PC-3 (cell line): ENCODE results near the gene GOLM1. TPM values are rescaled to one million over a fixed set of nuclear protein-coding genes. Genes with fewer than 3 reads are reported as not detected.

Source experiments
- ATAC-seq: fragments of 200-7000 bp; cut with Tn5 transposase; 2 replicates; pipeline ENCODE4 v1.9.1; 2020; ENCODE audit warnings: mild to moderate bottlenecking, moderate library complexity
- BruUV-seq: library from RNA; stranded (reverse); fragments of 400-500 nt; replicated peaks from 2 replicates; lab custom pipeline; 2021; lab: Mats Ljungman, UMichigan
- CTCF ChIA-PET: fragments of 300-600 bp; sonication (Branson Sonifier 250); formaldehyde crosslinking; loops from one replicate; lab custom pipeline; 2022; ENCODE audit warnings: antibody characterized with exemption; lab: Charles Lee
- POLR2A ChIA-PET: fragments of 300-600 bp; sonication (Branson Sonifier 250); formaldehyde crosslinking; loops from one replicate; lab custom pipeline; 2022; ENCODE audit warnings: antibody characterized with exemption; ENCODE audit not compliant: unreplicated experiment; lab: Charles Lee
- DNase-seq: peaks from one replicate; pipeline ENCODE4 v3.0.0-alpha.2; 2015
- H2AFZ ChIP-seq: fragments of 300-600 bp; sonication (generic); 2 replicates; pipeline ENCODE4 v1.6.0; 2016; ENCODE audit warnings: antibody characterized with exemption, low read length
- H3F3A ChIP-seq: fragments of 300-600 bp; sonication (generic); one replicate; pipeline ENCODE4 v1.6.0; 2017; ENCODE audit warnings: antibody characterized with exemption, low read length, control low read depth, mild to moderate bottlenecking; ENCODE audit not compliant: unreplicated experiment
- H3K27ac ChIP-seq: fragments of 300-600 bp; sonication (generic); 2 replicates; pipeline ENCODE4 v1.5.1; 2016; ENCODE audit warnings: mild to moderate bottlenecking, low read length
- H3K27me3 ChIP-seq: fragments of 300-600 bp; sonication (generic); 2 replicates; pipeline ENCODE4 v1.6.1; 2016; ENCODE audit warnings: low read length, mixed read lengths
- H3K36me3 ChIP-seq: fragments of 300-600 bp; sonication (generic); 2 replicates; pipeline ENCODE4 v1.6.1; 2016; ENCODE audit warnings: low read depth, mixed run types, low read length, mixed read lengths
- H3K4me1 ChIP-seq: fragments of 300-600 bp; sonication (generic); 2 replicates; pipeline ENCODE4 v1.5.1; 2016; ENCODE audit warnings: low read length; ENCODE audit not compliant: insufficient read depth
- H3K4me2 ChIP-seq: fragments of 300-600 bp; sonication (generic); 2 replicates; pipeline ENCODE4 v1.6.0; 2016; ENCODE audit warnings: low read length
- H3K4me3 ChIP-seq: fragments of 300-600 bp; sonication (generic); 2 replicates; pipeline ENCODE4 v1.5.1; 2016; ENCODE audit warnings: mild to moderate bottlenecking, low read length, mixed read lengths
- H3K79me2 ChIP-seq: fragments of 300-600 bp; sonication (generic); 2 replicates; pipeline ENCODE4 v1.6.1; 2017; ENCODE audit warnings: low read length, mixed read lengths
- H3K9ac ChIP-seq: fragments of 300-600 bp; sonication (generic); 2 replicates; pipeline ENCODE4 v1.6.0; 2016; ENCODE audit warnings: mild to moderate bottlenecking, low read length
- H3K9me2 ChIP-seq: fragments of 300-600 bp; sonication (generic); replicated peaks from 2 replicates; pipeline ENCODE4 v1.6.1; 2016; ENCODE audit warnings: mixed run types, low read length, mixed read lengths
- H3K9me3 ChIP-seq: fragments of 300-600 bp; sonication (generic); 2 replicates; pipeline ENCODE4 v1.6.1; 2016; ENCODE audit warnings: low read length, mixed read lengths
- H4K20me1 ChIP-seq: fragments of 300-600 bp; sonication (generic); 2 replicates; pipeline ENCODE4 v1.6.1; 2016; ENCODE audit warnings: low read length, mixed read lengths
- EZH2 ChIP-seq: fragments of 300-600 bp; sonication (generic); IDR thresholded peaks from one replicate; pipeline ENCODE4 v1.6.1; 2017; ENCODE audit warnings: antibody characterized with exemption, mild to moderate bottlenecking, low read length; ENCODE audit not compliant: unreplicated experiment
- EZH2phosphoT487 ChIP-seq: fragments of 300-600 bp; sonication (generic); IDR thresholded peaks from 2 replicates; pipeline ENCODE4 v1.6.1; 2018; ENCODE audit warnings: mild to moderate bottlenecking, antibody characterized with exemption, low read length, borderline replicate concordance
- intact Hi-C: fragments of 100-400 bp; cut with micrococcal nuclease; formaldehyde crosslinking; loops from 2 replicates; pipeline ENCODE4 v1.9.0; 2023
- total RNA-seq: library from RNA; depleted of rRNA; stranded (reverse); fragments of >200 nt; gene quantifications from 2 replicates; pipeline ENCODE4 v1.2.3, GENCODE V29; 2014
- TF ChIP-seq, protein P1 (sequence below): fragments of 300-600 bp; sonication (generic); conservative IDR thresholded peaks from 2 replicates; pipeline ENCODE4 v1.5.1; 2017; ENCODE audit warnings: antibody characterized with exemption, low read depth, mild to moderate bottlenecking, low read length

The GOLM1 gene
- total RNA-seq, 1 experiment from 2014 or later: 55.8 TPM

DNA sequence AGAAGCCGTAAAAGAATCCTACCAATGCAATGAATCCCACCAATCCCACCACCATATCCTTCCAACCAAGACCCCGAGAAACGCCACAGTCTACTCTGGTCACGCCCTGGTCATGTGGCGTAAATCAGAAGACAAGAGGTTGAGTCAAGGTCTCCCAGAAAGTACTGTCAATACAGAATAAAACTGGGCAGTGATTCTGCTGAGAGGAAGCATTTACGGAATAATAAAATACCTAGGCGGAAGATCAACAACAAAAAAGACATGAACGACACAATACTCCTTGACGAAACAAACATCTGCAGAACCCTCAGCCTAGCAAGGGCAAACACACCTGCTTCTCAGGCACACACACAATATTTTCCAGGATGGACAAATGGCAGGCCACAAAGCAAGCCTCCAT lies 62.8 kb downstream of the GOLM1 start:
- ChIA-PET POLR2A (no interaction called here), CTCF (no interaction called here)
- H3K4me2 ChIP-seq: no peak overlapping the region
- TF ChIP-seq, protein P1, sequence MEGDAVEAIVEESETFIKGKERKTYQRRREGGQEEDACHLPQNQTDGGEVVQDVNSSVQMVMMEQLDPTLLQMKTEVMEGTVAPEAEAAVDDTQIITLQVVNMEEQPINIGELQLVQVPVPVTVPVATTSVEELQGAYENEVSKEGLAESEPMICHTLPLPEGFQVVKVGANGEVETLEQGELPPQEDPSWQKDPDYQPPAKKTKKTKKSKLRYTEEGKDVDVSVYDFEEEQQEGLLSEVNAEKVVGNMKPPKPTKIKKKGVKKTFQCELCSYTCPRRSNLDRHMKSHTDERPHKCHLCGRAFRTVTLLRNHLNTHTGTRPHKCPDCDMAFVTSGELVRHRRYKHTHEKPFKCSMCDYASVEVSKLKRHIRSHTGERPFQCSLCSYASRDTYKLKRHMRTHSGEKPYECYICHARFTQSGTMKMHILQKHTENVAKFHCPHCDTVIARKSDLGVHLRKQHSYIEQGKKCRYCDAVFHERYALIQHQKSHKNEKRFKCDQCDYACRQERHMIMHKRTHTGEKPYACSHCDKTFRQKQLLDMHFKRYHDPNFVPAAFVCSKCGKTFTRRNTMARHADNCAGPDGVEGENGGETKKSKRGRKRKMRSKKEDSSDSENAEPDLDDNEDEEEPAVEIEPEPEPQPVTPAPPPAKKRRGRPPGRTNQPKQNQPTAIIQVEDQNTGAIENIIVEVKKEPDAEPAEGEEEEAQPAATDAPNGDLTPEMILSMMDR: no peak
- TF ChIP-seq EZH2phosphoT487: no peak
- no peak for TF ChIP-seq EZH2
- no peaks in the 10 kb centered on the region for H3K9me3 ChIP-seq
- no TSS peak for BruUV-seq
- no peak for ATAC-seq
- no peaks in the 10 kb centered on the region for H3K27me3 ChIP-seq
- intact Hi-C loops: no loop called here
- H2AFZ ChIP-seq: no peak overlapping the region
- no peaks in the 10 kb centered on the region for H3K79me2 ChIP-seq
- H3K36me3 ChIP-seq: no peaks in the 10 kb centered on the region
- no peak overlapping the region for H3K27ac ChIP-seq
- H3K4me3 ChIP-seq: no peak overlapping the region
- H3K9ac ChIP-seq: no peak overlapping the region
- H4K20me1 ChIP-seq: no peaks in the 10 kb centered on the region
- H3K9me2 ChIP-seq: no peaks in the 10 kb centered on the region
- H3K4me1 ChIP-seq: no peaks in the 10 kb centered on the region
- no peak for DNase-seq
- H3F3A ChIP-seq: no peaks in the 10 kb centered on the region

DNA sequence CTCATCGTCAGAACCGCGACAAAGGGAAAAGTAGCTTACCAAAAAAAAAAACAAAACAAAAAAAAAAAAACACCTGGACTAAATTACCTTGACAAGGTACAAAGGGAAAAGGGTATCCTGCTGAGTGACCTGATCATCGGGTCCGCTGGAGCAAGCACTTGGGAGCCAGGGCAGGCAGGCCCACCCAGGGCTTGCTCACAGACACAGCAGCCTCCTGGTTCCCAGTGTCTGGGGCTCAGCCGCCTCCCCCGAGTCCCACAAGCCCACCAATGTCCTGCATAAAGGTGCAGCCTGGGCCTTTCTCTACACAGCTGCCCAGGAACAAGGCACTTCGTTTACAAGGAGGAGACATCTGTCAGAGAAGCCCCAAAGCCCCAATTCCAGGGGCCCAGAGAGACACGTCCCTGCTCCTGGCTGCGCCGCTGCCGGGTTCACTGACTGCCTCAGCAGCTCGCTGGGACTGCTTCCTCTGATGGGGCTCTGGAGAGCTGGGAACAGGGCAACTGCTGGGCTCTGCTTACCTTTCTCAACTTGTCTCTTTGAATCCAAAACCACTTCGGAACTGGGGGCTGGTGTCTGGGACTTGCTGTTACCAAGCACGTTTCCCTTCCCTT lies 63.4 kb downstream of the GOLM1 start:
- H2AFZ ChIP-seq: no peak overlapping the region
- H3F3A ChIP-seq: no peaks in the 10 kb centered on the region
- no peaks in the 10 kb centered on the region for H3K79me2 ChIP-seq
- H3K9me2 ChIP-seq: no peaks in the 10 kb centered on the region
- no peaks in the 10 kb centered on the region for H3K4me1 ChIP-seq
- TF ChIP-seq EZH2 (no peak), EZH2phosphoT487 (no peak)
- TF ChIP-seq, protein P1: no peak
- no peak overlapping the region for H3K4me2 ChIP-seq
- no peak overlapping the region for H3K27ac ChIP-seq
- POLR2A ChIA-PET: no interaction called here
- H4K20me1 ChIP-seq: no peaks in the 10 kb centered on the region
- intact Hi-C loops: loop anchor here (2.0 kb wide), 1 partner anchor 203 kb away; no protein-coding TSS in a partner anchor
- BruUV-seq: no TSS peak
- ATAC-seq (no peak), DNase-seq (no peak)
- H3K9ac ChIP-seq: no peak overlapping the region
- H3K36me3 ChIP-seq: no peaks in the 10 kb centered on the region
- CTCF ChIA-PET: interaction anchor here (0.6 to 0.7 kb wide), 2 partner anchors 93 to 604 kb away, joined by 3 to 5 read pairs; no protein-coding TSS in a partner anchor
- H3K9me3 ChIP-seq: no peaks in the 10 kb centered on the region
- H3K27me3 ChIP-seq: no peaks in the 10 kb centered on the region
- no peak overlapping the region for H3K4me3 ChIP-seq
